GM19395 (cell line): ENCODE results near the gene TRAPPC12.
"Not testable (repeated sequence)": the region's sequence is repeated elsewhere in the genome, so short reads cannot be mapped to it uniquely, and the experiment has no call there.

Source experiments
- ATAC-seq: cut with Tn5 transposase; IDR thresholded peaks from one replicate; pipeline ENCODE4 v1.9.1; 2021; ENCODE audit warnings: mild to moderate bottlenecking, moderate library complexity; ENCODE audit not compliant: unreplicated experiment

Gene TRAPPC12

DNA sequence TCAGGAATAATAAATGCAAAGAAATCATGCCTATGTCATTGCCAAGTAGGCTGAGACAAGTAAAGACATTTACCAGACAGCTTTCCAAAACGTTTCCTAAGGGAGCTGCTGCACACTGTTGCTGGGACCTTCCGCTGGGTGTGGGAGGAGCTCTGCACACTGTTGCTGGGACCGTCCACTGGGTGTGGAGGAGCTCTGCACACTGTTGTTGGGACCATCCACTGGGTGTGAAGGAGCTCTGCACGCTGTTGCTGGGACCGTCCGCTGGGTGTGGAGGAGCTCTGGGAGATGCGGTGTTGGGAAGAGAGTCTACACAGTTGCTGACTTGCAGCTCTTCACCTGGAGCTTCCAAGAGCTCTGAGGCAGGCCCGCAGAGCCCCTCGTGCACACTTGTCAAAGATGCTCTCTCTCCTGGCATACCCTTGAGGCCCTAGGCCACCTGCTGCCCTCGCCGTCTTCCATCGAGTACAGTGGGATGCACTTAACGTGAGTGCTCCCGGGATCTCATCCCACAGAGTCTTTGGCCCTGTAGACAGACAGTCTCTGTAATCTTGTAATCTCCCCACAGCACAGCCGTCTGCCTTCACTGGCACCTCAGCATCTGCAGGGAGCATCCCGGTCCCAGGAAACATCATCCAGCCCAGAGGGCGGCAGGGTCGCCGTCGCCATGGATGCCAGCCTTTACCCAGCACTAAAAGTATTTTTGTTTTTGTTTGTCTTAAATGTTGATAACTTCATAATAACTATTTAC lies 51.4 kb downstream of the TRAPPC12 start:
- ATAC-seq: no peak

DNA sequence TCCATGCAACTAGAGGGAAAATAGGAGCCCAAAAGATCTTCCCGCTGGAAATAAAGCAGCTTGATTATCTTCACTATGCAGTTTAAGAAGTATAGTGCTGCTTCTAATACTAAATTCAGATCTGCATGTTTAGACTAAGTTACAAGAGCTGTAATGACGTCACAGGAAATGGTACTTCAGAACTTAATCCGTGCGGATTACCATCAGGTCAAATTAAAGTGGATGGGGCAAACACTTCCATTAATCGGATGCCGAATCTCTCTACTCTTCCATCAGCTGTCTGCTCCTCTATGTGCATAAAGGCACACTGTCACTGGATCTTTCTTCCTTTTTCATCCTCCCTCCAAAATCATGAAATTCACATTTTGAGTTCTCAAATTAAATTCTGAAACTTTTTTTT lies 52.6 kb downstream of the TRAPPC12 start:
- ATAC-seq: no peak

DNA sequence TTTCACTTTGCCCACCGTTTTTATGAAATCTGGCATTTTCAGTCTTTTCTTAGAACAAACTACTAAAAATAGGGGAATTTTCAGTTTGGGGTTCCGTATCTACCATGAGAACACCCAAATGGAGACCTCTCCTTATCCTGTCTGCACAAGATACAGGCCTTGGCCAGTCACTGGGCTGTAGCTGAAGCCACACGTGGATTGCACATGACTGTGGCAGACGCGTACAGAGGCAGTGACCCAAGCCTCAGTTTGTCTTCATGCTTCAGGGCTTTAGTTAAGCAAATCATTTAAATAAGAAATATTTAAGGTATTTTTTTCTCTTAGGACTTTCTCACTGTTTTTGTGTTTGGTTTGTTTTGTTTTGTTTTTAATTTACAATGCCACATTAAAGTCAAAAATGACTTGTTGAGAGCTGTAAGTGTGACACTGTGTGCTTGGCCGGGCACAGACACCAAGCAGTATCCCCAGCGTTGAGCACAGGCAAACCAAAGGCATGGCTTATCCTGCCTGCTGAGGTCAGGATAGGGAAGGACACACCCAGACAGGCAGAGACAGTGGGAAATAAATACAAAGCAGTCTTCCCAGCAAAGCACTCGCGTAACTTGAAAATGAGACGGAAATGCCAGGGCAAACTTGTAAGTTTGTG lies 53.3 kb downstream of the TRAPPC12 start:
- no peak for ATAC-seq

DNA sequence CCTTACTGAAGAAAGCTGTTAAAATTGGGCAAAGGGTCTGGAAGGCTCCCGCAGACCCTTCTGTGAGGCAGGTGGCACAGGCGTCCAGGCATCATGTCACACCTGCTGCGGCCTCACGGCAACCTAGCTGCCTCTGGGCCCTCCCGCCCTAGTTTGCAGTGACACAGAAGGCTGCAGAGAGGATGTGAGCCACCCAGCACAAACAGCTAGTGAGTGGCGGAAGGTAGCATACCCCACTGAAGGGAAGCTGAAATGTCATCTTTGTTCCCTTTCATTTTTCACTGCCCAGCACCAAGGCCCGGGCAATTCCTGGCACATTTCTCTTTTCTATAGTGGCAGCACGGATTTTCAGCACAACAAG lies 53.8 kb downstream of the TRAPPC12 start:
- no peak for ATAC-seq

DNA sequence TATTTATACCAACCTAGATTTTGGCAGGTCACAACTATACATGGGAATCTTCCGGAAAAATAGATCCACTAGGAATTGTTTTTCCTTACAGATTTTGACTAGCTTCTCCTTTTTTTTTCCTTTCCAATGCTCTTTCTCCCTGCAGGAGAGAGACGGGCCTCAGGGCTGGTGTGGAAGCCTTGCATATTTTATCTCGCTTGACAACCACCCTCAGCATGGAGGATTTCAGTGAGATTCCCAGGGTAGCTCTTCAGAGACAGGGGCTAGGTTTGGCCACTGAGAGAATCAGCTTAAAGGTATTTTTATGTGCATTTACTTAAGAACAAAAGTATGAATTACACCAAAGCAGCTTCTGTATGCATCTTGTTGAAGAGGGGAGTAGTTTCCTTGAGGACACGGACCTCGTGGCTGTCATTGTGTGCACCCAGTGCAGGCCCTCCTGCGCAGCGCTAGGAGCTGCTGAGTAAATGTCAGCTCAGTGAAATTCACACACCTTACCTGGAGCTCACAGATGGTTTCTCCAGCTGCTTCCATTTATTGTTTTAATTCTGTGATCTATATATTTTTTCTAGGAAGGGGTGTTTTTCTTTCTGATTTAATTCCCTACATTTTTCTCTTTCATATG lies 54.4 kb downstream of the TRAPPC12 start:
- no peak for ATAC-seq

DNA sequence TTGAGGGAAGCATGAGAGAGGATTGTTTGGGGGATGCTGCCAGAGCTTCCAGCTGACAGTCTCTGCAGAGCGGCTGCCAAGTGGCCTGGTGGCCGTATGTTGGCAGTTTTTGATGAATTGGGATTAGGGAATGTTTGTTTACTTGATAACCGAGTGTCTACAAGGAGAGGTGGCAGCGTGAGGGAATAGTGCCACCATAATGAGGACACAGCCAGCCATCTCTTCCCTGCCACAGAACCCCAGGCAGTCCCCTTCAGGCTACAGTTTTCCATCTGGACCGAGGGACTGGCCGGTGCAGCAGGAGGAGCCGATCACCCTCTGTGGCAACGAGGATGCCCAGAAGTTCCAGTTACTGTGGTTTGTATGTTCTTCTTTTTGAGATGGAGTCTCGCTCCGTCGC lies 55.2 kb downstream of the TRAPPC12 start:
- ATAC-seq: no peak

DNA sequence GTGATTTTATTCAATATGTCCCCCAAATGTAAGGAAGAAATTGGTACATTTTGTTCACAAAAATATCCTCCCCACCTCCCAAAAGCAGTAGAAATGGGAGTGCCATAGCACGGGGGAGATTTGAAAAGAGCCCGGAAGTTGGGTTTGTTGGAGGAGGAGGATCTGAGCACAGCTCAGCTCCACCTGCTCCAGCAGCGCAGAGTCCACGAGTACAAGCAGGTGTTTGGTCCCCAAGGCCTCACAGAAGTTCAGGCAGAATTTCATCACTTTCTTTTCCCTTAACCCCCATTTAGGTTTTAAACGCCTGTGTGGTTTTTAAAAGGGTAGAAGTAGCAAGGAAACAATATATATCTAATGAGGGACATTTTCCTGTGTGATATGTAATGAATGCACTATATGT lies 56.0 kb downstream of the TRAPPC12 start:
- no peak for ATAC-seq

DNA sequence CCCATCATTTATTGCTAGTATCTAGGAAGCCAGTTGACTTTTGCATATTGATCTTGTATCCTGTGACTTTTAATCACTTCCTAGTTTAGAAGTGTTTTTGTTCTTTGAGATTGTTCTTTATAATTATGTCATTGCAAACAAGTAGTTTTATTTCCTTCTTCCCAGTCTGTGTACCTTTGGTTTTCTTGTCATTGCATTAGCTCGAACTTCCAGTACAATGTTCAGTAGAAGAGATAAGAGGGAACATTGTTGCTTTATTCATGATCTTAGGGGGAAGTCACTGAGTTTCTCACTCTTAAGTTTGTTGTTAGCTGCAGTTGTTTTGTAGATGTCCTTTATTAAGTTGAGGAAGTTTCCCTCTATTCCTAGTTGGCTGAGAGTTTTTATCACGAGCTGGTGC lies 61.0 kb downstream of the TRAPPC12 start:
- no peak for ATAC-seq

DNA sequence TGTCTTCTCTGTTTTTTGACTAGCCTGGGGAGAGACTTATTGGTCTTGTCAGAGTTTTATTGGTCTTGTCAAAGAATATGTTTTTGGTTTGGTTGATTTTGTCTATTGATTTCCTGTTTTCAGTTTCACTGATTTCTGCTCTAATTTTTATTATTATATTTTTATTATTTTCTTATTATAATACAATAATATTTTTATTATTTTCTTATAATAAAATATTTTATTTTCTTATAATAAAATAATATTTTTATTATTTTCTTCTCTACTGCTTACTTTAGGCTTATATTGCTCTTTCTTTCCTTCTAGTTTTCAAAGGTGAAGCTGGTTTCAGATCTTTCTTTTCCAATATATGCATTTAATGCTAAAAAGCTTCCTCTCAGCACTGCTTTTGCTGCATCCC lies 62.0 kb downstream of the TRAPPC12 start:
- no peak for ATAC-seq

DNA sequence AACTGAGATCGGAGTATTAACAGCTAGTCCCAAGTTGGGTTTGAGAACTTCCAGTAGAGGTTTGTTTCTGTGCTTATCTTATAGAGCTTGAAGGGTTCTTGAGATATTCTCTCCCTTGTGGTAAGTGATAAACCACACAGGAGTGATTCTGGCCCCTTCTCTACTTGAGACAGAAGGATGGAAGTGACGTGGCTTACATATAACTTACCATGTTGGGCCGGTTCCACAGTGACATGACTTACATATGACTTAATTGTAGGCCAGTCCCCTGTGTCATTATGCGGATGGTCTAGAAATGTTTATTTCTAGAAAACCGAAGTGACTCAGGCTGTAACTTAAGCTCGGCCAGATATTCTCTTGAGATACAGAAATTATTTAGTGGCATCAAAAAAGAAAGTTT lies 62.7 kb downstream of the TRAPPC12 start:
- no peak for ATAC-seq

DNA sequence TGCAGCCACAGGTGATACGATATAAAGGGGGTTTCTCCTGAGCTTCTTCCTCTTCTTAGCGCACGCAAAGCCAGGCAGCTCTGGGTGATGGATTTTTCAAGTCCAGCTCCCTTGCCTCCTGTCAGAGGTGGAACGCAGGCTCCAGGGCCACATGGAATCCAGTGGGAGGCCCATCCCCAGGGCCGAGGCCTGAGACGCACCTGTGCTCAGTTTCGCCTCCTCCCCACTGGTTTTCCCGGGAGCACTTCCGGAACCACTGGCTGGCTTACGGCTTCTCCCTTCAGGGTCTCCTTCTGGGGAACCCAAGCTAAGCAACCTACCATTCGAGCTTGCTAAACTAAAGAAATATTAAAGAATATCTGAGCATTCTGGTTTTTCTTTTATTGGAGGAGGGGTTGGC lies 63.6 kb downstream of the TRAPPC12 start:
- ATAC-seq: no peak

DNA sequence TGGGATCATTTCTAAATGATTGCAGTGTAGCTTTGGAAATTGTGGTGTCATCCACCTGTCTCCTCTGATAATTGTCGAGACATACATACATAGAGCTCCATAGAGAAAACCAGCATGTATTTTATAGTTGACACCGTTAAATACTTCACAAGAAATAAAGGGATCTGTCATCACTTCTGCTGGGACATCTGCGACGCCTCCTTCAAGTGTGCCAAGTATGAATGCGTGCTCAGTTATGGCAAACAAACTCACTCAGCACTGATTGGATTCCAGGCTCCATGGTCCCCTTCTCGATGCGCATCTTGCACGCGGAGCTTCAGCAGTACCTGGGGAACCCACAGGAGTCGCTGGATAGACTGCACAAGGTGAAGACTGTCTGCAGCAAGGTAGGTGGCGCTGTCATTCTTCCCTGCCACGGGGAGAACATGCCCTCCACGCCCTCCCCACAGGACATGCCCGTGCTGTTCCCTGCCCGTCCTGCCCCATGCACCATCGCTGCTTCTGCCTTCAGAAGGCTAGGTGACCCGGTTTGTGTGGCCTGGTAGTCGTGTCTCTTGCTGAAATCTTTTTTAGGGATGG lies 64.1 kb downstream of the TRAPPC12 start:
- no peak for ATAC-seq

DNA sequence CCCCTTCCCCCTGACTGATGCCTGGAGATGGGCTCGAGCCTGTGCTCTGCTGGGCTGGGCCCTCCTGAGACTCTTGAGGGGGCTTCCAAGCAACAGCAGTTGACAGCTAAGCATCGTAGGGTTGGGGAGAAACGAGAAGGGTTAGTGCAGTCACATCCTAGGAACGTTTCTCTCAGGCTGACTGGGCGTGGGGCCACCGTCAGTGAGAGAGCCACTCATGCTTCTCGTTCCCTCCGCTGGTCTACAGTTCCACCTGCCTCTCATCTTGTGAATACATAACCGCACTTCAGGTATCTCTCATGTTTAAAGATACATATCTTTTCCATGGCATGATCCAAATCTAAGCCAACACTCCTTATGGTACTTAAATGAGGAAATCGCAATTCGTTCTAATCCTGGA lies 66.4 kb downstream of the TRAPPC12 start:
- no peak for ATAC-seq

DNA sequence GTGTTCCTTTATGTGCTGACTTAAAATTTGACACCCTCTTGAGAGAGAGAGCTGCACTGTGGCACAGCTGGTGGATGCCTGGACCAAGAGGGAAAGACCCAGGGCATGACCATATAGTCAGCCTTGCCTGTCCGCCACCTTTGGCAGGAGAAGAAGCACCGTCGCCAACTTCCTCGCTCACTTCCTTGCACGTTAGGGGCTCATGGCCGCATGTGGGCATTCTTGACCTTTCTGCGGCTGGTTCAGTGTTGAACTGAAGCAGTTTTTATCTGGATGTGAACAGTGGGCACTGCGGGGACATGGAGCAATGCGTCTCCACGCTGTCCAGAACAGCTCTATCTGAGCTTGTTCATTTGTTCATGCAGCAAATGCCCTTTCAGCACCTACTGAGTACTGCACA lies 66.9 kb downstream of the TRAPPC12 start:
- ATAC-seq: no peak

DNA sequence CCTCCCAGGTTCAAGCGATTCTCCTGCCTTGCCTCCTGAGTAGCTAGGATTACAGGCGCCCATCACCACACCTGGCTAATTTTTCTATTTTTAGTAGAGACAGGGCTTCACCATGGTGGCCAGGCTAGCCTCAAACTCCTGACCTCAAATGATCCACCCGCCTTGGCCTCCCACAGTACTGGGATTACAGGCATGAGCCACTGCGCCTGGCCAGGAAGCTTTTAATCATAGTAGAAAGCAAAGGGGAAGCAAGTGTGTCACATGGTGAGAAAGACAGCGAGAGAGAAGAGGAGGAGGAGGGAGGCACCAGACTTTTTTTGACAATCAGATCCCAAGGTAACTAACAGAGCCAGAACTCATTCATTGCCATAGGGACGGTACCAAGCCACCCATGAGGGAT lies 67.7 kb downstream of the TRAPPC12 start:
- not testable (repeated sequence) for ATAC-seq

DNA sequence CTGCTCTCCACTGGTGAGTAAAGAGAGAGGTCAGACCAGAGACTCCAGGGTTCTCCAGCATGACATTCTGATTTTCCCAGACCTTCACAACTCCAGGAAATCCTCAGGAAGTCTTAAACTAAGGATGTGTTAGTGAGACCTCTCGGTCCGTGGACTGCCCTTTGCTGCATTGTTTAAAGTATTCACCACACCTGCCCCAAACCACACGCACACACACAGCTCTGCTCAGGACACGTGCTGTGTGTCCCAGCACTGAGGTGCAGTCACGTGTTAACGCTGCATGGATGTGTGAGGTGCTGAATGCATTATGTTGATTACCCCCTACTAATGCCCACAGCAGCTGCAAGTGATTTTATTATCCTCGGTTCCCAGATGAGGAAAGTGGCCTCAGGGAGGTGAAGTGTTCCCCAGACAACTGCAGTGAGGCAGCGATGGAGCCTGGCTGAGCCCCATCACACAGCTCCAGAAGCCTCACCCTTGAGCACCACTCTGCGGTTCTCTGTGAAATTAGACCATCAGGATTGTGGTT lies 68.4 kb downstream of the TRAPPC12 start:
- no peak for ATAC-seq

DNA sequence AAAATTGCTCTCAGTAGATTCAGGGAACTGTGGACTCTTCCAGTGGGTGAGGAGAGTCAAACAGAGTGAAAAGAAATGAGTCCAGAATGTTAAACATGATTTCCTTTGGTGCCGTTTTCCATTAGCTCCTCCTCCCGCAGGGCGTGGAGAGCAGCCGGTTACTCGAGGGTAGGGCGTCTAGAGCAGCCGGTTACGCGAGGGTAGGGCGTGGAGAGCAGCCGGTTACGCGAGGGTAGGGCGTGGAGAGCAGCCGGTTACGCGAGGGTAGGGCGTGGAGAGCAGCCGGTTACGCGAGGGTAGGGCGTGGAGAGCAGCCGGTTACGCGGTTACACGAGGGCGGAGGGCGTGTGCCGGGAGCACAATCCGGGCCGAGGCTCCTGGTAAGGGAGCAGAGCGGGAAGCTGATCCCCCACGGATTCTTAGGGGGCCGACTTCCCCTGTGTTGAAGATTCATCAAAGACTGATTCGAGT lies 69.0 kb downstream of the TRAPPC12 start:
- not testable (repeated sequence) for ATAC-seq

DNA sequence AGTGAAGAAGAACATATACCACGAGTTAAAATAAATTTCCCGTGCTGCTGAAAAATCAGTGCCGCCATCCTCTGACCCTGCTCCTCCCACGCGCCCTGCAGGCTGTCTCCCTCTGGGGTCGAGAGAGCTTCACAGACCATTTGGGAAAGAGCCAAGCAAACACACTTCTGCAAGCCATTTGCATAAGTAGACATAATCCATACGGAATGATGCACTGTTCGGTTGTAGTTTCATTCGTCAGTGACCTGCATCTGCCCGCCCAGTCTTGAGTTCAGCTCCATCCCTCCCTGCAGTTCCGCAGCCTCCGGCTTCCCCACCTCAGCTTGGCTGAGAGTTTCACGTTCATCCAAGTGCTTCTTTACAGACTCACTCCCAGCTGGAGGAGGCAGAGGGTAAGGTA lies 69.6 kb downstream of the TRAPPC12 start:
- ATAC-seq: no peak

DNA sequence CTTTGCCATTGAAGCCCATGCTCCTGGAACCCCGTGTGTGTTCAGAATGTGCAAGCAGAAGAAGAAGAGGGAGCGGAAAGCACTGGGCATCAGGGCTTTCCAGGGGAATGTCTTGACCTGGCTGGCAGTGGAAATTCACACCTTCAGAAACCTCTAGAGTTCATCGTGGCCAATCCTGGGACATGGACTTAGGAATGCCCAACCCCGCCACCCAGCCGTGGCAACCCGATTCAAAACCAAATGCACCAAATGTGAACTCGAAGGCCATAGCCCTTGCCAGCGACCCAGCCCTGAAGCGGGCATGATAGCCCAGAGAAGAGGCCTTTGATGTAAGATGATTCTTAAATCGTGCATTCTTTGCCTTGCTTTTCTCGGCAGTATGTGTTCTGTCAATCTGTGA lies 70.4 kb downstream of the TRAPPC12 start:
- no peak for ATAC-seq

DNA sequence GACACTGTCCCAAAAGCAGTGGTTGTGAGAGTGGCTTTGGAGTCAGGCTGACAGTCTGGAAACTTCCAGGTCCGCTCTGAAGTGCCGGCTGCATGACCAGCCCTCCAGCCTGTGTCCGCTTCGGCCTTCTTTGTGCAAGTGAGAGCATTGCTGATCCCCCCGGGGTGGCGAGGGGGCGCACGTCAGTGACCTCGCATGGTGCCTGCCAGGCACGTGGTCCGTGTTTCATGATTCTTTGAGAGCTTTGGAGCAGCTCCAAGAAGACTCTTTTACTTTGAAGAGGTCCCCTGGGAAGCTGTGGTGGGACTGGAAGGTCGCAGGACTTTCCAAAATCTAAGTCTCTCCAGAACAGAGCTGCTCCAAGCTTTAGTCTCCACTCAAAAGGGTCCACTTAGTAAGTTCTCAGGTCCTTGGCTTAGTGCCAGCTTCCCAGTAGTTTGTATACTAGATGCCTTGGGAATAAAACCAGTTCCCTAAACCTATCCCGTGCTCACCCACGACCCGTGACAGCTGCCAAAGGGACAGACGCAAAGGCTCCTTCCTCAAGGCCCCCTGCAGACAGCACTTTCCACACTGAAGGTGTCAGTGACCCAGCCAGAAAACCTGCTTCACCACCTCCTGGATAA lies 71.0 kb downstream of the TRAPPC12 start:
- no peak for ATAC-seq

DNA sequence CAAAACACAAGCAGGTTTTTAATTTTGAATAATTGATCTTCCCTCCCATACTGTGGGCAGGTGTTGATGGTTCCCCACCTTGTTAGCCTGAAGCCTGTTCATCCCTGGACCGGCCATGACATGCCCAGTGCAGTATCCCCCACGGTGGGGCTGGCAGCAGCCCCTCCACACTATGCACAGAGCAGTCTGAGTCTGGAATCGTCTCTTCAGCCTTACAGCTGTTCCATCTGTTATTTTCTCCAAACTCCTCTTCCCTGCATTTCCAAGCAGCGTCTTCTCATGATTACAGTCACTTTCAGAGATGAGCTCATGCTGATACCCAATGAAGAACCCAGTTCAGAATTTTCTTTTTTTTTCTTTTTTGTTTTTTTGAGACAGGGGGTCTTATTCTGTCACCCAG lies 71.7 kb downstream of the TRAPPC12 start:
- no peak for ATAC-seq
